ENCODE measurements around the gene RTL1. TPM values are rescaled to one million over a fixed set of nuclear protein-coding genes. Genes with fewer than 3 reads are reported as not detected.

The RTL1 gene
- total and polyA plus RNA-seq, 2 of the 13 experiments (the other 11 are each of a cell fraction or from before 2014, with no cell fraction given): not detected

DNA sequence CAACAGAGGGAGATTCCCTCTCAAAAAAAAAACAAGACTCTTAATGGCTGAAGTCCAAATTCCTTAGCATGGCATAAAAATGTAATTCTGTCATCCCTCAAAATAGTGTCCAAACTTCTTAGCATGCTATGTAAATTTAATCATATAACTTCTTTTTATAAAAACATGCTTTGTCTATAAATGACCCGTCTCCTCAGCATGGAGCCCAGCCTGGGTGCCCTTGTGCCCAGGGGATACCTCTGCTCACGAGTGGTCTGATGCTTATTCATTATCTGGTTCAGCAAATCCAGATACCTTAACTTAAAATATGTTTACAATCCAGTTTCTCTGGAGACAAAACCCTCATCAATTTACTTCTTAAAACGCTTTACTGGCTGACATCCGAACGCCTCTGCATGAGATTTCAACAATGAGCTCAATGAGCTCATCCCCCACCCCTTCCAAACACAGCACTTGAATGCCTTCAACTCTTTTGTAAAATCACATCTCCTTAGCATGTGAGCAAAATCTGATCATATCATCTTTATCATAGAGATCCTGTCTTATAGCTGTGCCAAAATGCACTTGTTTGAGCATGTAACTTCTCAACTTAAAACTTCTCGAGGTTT is 15.7 kb downstream of the RTL1 start (continued):
- TF ChIP-seq, protein P1, sequence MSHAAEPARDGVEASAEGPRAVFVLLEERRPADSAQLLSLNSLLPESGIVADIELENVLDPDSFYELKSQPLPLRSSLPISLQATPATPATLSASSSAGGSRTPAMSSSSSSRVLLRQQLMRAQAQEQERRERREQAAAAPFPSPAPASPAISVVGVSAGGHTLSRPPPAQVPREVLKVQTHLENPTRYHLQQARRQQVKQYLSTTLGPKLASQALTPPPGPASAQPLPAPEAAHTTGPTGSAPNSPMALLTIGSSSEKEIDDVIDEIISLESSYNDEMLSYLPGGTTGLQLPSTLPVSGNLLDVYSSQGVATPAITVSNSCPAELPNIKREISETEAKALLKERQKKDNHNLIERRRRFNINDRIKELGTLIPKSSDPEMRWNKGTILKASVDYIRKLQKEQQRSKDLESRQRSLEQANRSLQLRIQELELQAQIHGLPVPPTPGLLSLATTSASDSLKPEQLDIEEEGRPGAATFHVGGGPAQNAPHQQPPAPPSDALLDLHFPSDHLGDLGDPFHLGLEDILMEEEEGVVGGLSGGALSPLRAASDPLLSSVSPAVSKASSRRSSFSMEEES (CRISPR knock-in tag; IDR thresholded peaks at IDR 0.05): no peak
- TF ChIP-seq MZF1 (CRISPR knock-in tag; IDR thresholded peaks at IDR 0.05; ENCODE audit: borderline replicate concordance) (no peak), TBP (CRISPR knock-in tag; IDR thresholded peaks at IDR 0.05) (no peak), POGZ (CRISPR knock-in tag; IDR thresholded peaks at IDR 0.05) (no peak), YEATS2 (CRISPR knock-in tag; IDR thresholded peaks at IDR 0.05; ENCODE audit: borderline replicate concordance) (no peak), SCMH1 (CRISPR knock-in tag; IDR thresholded peaks at IDR 0.05; ENCODE audit: borderline replicate concordance) (no peak), XBP1 (CRISPR knock-in tag; IDR thresholded peaks at IDR 0.05) (no peak), ZNF674 (CRISPR knock-in tag; IDR thresholded peaks at IDR 0.05; ENCODE audit: low read depth) (no peak), HCFC1 (IDR thresholded peaks at IDR 0.05; ENCODE audit: low read depth, low read length) (no peak), DZIP1 (CRISPR knock-in tag; IDR thresholded peaks at IDR 0.05) (no peak), TIGD3 (CRISPR knock-in tag; IDR thresholded peaks at IDR 0.05; ENCODE audit: borderline replicate concordance) (no peak), ARID4A (CRISPR knock-in tag; IDR thresholded peaks at IDR 0.05; ENCODE audit: borderline replicate concordance) (no peak)
- TF ChIP-seq, protein P2, sequence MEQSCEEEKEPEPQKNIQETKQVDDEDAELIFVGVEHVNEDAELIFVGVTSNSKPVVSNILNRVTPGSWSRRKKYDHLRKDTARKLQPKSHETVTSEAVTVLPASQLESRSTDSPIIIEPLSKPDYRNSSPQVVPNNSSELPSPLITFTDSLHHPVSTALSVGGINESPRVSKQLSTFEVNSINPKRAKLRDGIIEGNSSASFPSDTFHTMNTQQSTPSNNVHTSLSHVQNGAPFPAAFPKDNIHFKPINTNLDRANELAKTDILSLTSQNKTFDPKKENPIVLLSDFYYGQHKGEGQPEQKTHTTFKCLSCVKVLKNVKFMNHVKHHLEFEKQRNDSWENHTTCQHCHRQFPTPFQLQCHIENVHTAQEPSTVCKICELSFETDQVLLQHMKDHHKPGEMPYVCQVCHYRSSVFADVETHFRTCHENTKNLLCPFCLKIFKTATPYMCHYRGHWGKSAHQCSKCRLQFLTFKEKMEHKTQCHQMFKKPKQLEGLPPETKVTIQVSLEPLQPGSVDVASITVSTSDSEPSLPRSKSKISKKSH (CRISPR knock-in tag; IDR thresholded peaks at IDR 0.05; ENCODE audit: borderline replicate concordance): no peak
